Ovary (tissue), 3 donors: Measurements from ENCODE around the gene MGA.

Experiments used
- EP300 ChIP-seq: sonication (generic); formaldehyde crosslinking; IDR thresholded peaks from one replicate; pipeline ENCODE4 v1.6.1; 2017; ENCODE audit warnings: antibody characterized with exemption
- POLR2A ChIP-seq: fragments of 450-650 bp; IDR thresholded peaks from one replicate; pipeline ENCODE4 v1.6.1; 2017; ENCODE audit warnings: antibody characterized with exemption, mild to moderate bottlenecking, moderate library complexity
- TF ChIP-seq, protein P1 (sequence below), 3 donors: fragments of 450-650 bp in 2 of 3; fragments of 200-600 bp in 1 of 3; IDR thresholded peaks; one replicate each; pipeline versions ENCODE4 v1.5.1 to v1.8.0; 2016 to 2022; ENCODE audit warnings: antibody characterized with exemption in 3 of 3, mild to moderate bottlenecking in 1 of 3
- donor health status: DM: no; HTN: no; CAD: no.

GRCh38 chr15:41788262-41788661, 128.1 kb downstream of the MGA start:
- no peak for TF ChIP-seq POLR2A
- TF ChIP-seq, protein P1, sequence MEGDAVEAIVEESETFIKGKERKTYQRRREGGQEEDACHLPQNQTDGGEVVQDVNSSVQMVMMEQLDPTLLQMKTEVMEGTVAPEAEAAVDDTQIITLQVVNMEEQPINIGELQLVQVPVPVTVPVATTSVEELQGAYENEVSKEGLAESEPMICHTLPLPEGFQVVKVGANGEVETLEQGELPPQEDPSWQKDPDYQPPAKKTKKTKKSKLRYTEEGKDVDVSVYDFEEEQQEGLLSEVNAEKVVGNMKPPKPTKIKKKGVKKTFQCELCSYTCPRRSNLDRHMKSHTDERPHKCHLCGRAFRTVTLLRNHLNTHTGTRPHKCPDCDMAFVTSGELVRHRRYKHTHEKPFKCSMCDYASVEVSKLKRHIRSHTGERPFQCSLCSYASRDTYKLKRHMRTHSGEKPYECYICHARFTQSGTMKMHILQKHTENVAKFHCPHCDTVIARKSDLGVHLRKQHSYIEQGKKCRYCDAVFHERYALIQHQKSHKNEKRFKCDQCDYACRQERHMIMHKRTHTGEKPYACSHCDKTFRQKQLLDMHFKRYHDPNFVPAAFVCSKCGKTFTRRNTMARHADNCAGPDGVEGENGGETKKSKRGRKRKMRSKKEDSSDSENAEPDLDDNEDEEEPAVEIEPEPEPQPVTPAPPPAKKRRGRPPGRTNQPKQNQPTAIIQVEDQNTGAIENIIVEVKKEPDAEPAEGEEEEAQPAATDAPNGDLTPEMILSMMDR (IDR thresholded peaks at IDR 0.05) = no peak
- no peak for TF ChIP-seq EP300
